MG63 (cell line): Measurements from ENCODE around the gene ANKS1B. TPM values are rescaled to one million over a fixed set of nuclear protein-coding genes. Genes with fewer than 3 reads are reported as not detected.

Source experiments
- DNase-seq: peaks from one replicate; pipeline ENCODE4 v3.0.0-alpha.2; 2020
- H3K27me3 ChIP-seq: fragments of 250-450 bp; sonication (Bioruptor Pico); 2 replicates; pipeline ENCODE4 v1.5.1; 2020; ENCODE audit warnings: mild to moderate bottlenecking, moderate library complexity
- H3K36me3 ChIP-seq: fragments of 250-450 bp; sonication (Bioruptor Pico); 2 replicates; pipeline ENCODE4 v1.5.1; 2020; ENCODE audit warnings: mild to moderate bottlenecking, moderate library complexity
- H3K4me3 ChIP-seq: fragments of 250-450 bp; sonication (Bioruptor Pico); 2 replicates; pipeline ENCODE4 v1.5.1; 2020; ENCODE audit warnings: mild to moderate bottlenecking, moderate library complexity
- H3K9me3 ChIP-seq: fragments of 250-450 bp; sonication (Bioruptor Pico); 2 replicates; pipeline ENCODE4 v1.5.1; 2020; ENCODE audit warnings: mild to moderate bottlenecking, moderate library complexity
- total RNA-seq: library from RNA; depleted of rRNA; stranded (reverse); fragments of >200 nt; shearing (Covaris generic); gene quantifications from 2 replicates; pipeline ENCODE4 v1.2.3, GENCODE V29; 2014; ENCODE audit warnings: low replicate concordance

Gene ANKS1B
- total RNA-seq, 1 experiment from 2014 or later, result 0.10 TPM

DNA sequence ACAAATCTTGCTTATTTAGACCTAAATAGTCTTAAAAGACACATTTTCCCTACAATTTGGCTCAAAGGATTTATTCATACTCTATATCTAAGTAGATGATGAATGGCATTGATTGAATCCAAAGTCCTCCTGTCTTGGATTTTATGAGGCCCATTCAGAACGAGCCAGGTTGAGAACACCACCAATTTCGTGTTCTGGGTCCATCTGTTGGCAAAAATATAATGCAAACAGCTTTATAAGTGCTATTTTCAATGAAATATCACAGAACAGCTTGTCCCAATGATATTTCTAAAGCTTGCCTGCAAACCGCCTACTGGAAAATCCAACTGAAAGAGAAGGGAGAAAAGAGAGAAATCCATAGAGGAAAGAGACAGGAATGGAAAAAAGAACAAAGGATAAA is 542.0 kb downstream of the ANKS1B start:
- no peak for DNase-seq
- no peaks in the 10 kb centered on the region for H3K9me3 ChIP-seq
- H3K36me3 ChIP-seq, result no peaks in the 10 kb centered on the region
- H3K4me3 ChIP-seq, result no peak overlapping the region
- H3K27me3 ChIP-seq, result no peaks in the 10 kb centered on the region

DNA sequence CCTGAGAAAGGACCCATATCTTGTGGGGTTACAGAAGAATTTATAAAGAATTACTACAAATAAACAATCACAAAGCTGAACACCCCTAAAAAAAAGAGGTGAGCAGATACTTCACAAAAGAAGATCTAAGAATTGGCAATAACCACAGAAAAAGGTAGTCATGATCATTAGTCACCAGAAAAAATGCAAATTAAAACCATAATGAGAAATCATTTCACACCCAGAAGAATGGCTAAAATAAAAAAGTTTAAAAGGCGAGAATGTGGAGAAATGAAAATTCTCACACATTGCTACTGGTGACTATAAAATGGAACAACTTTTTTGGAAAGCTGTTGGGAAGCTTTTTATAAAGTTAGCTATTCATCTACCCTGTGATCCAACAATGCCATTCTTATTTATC is 545.3 kb downstream of the ANKS1B start:
- Histone ChIP-seq H3K27me3 (no peaks in the 10 kb centered on the region), H3K9me3 (no peaks in the 10 kb centered on the region), H3K4me3 (no peak overlapping the region), H3K36me3 (no peaks in the 10 kb centered on the region)
- DNase-seq, result no peak

DNA sequence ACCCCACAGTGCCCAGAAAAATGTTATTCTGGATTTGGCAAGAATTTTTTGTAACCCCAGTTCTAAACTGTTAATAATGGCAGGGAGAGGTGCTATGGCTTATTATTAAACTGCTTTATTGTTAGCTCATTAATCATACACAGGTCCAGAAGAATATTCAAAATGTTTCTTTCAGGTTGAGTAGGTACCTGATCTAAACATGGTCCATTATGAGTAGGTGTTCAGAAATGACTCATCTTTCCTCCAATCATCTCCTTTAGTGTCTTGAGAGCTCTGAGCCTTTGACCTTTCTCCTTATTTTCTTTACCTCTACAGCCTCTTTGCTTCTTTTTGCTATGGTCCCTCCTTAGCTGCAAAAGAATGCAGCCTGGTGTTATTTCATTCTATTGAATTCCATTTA is 548.2 kb downstream of the ANKS1B start:
- no peaks in the 10 kb centered on the region for H3K9me3 ChIP-seq
- H3K27me3 ChIP-seq, result no peaks in the 10 kb centered on the region
- DNase-seq, result no peak
- no peaks in the 10 kb centered on the region for H3K36me3 ChIP-seq
- H3K4me3 ChIP-seq, result no peak overlapping the region

DNA sequence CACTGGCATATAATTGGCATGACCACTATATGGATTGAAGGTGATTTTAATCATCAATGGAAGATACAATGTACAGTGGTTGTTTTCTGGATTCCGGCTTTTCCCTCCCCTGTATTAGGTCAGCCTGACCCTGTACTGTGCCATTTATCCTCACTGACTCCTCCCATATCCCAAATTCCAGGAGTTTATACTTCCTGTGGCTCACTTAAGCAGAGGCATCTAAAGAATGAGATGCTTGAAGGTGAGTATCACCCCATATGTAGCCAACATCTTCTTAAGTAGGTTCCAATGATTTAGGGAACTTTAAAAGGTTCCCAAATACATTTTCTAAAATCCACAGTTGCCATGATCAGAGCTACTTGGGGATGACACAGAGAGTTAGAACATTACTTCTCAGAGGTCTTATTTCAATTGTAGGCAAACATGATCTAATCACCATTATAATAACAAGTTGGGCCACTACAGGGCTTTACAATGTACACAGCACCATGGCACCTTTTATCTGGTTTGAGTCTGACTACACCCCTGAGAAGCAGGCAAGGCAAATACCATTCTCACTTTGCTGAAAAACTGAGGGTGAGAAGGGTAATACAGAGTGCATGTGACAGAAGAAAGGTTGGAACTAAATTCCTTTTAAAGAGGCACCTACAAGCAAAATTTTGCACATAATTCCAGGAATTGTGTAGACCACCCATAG is 549.5 kb downstream of the ANKS1B start:
- Histone ChIP-seq H3K9me3 (no peaks in the 10 kb centered on the region), H3K4me3 (no peak overlapping the region), H3K36me3 (no peaks in the 10 kb centered on the region), H3K27me3 (no peaks in the 10 kb centered on the region)
- no peak for DNase-seq

DNA sequence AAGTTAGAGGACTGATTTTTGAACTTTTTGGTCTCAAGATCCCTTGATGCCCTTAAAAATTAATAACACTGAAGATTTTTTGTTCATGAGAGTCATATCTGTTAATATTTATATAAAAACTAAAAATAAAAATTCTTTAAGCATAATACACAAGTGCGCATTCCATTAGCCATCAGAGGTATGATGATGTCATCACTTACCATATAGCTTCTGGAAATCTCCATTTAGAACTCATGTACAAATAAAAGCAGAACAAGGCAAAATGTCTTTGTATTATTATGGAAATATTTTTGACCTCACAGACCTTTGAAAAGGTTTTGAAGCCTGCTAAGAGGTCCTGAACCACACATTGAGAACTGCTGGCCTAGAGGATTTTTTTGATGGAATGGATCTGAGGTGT is 551.6 kb downstream of the ANKS1B start:
- no peaks in the 10 kb centered on the region for H3K9me3 ChIP-seq
- H3K4me3 ChIP-seq, result no peak overlapping the region
- no peaks in the 10 kb centered on the region for H3K36me3 ChIP-seq
- no peaks in the 10 kb centered on the region for H3K27me3 ChIP-seq
- DNase-seq, result no peak

DNA sequence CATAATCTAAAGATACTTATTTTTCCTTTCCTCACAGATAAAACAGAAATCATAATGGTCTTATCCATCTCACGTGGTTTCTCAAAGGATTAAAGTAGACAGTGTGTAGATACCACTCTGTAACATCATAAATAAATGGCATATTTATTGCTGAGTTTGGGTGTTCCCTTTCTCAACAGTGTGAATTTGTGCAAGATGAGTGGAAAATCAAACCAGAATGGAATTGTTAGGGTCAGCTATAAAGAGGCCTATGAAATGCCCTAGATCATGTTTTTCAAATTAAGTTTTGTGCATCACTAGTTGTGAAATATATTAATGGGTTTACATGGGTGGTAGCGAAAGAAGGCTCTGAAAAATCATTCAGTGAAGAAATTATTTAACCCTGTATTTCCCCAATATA is 553.5 kb downstream of the ANKS1B start:
- H3K36me3 ChIP-seq, result no peaks in the 10 kb centered on the region
- no peak overlapping the region for H3K4me3 ChIP-seq
- H3K9me3 ChIP-seq, result no peaks in the 10 kb centered on the region
- H3K27me3 ChIP-seq, result no peaks in the 10 kb centered on the region
- DNase-seq, result no peak

DNA sequence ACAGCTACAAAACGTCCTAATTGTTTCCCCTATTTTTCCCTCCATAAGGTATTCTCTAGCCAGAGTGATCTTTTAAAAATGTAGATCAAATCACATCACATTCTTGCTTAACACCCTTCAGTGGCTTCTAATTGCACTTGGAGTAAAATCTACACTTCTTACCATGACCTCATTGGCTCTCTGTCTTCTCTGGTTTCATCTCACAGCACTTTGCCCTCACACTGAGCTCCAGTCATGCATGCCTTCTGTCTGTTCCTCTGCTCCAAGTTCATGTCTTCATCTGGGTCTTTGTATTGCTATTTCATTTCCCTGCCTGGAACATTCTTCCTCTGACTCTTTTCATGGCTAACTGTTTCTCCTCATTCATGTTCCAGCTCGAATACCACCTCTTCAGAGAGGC is 557.6 kb downstream of the ANKS1B start:
- Histone ChIP-seq H3K4me3 (no peak overlapping the region), H3K27me3 (no peaks in the 10 kb centered on the region), H3K9me3 (no peaks in the 10 kb centered on the region), H3K36me3 (no peaks in the 10 kb centered on the region)
- DNase-seq, result no peak

DNA sequence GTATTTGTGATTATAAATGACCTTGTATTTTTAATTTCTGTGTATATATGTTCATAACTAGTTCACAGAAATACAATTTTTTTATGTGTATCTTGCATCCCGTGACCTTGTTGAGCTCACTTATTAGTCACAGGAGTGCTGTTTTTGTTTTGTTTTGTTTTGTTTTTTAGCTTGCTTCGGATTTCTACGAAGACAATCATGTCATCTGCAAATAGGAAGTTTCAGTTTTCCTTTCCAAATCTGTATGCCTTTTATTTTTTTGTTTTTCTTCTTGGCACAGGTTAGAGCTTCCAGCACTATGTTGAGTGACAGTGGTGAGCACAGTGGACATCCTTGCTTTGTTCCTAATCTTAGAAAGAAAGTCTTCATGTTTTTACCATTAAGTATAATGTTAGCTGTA is 566.4 kb downstream of the ANKS1B start:
- H3K27me3 ChIP-seq, result no peaks in the 10 kb centered on the region
- no peaks in the 10 kb centered on the region for H3K36me3 ChIP-seq
- no peak for DNase-seq
- H3K9me3 ChIP-seq, result peaks cover 6% of the 10 kb centered on the region; the same call in 1 of the 2 replicates
- H3K4me3 ChIP-seq, result no peak overlapping the region

DNA sequence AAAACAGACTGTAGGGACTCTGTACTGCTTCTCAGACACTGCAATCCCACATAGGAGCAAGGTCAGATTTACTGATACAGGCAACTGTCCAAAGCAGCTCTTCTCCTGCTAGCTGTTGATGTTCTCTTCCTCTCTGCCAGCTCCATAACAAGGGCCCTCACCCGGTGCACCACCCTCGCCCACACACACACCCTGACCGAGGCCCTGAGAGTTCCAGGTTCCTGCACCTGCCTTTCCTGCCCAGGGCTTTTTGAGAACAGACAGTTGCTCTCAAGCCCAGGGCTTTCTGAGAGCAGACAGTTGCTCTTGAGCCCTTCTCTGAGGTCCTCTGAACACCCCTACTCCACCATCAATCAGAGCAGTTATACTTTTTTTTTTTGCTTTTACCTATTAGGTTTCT is 571.0 kb downstream of the ANKS1B start:
- Histone ChIP-seq H3K36me3 (no peaks in the 10 kb centered on the region), H3K27me3 (no peaks in the 10 kb centered on the region), H3K4me3 (no peak overlapping the region), H3K9me3 (peaks cover 6% of the 10 kb centered on the region; the same call in 1 of the 2 replicates)
- no peak for DNase-seq

DNA sequence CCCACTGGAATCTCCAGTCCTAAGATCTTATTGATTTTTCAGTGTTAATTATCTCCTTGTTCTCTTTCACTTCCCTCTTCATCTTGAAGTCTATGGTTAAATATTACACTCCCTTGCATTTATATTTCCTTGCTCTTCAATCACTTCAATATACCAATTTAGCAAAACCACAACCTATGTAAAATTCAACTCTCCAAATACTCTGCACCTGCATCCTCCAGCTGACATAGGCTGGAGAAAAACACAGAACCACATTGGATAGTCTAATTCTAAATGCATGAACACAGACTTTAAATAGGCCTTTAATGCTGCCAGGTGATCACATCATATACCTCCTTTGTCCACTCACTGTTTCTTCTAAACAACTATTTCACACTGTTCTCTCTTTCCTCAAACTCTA is 591.0 kb downstream of the ANKS1B start:
- H3K4me3 ChIP-seq, result no peak overlapping the region
- H3K36me3 ChIP-seq, result no peaks in the 10 kb centered on the region
- no peak for DNase-seq
- H3K27me3 ChIP-seq, result no peaks in the 10 kb centered on the region
- H3K9me3 ChIP-seq, result no peaks in the 10 kb centered on the region

DNA sequence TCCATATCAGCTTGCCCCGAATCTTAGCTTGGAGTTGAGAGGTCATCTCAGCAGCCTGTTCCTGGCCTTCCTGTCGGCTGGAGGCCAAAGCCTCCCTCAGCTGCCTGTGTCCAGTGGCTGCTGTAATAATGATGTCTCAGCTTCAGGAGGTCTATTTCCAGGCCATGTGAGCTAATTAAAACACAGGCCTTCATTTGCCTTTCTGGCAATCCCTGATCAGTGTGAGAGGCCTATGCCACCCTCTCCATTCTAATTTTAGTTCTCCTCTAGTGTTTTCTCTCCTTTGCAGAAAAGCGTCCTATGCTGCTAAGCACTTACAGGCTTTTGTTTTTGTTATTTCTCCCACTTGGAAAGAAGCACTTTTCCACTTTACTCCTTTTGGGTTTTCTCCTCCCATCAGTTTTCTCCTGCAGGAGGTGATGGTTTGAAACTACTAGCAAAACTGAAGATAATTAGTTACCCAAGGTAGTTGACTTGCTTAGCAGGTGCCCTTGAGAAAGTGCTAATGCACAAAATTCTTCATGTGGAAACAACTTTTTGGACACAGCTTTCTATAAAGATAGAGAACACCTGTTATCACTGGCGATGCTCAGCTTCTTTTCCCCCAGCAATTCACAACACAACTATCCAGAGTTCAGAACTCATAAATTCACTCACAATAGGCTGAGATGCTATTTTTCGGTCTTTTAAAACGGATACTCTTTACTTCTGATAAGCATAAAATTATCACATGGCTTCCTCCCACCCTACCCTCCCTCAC is 592.5 kb downstream of the ANKS1B start:
- Histone ChIP-seq H3K36me3 (no peaks in the 10 kb centered on the region), H3K4me3 (no peak overlapping the region), H3K9me3 (no peaks in the 10 kb centered on the region), H3K27me3 (no peaks in the 10 kb centered on the region)
- DNase-seq, result no peak

DNA sequence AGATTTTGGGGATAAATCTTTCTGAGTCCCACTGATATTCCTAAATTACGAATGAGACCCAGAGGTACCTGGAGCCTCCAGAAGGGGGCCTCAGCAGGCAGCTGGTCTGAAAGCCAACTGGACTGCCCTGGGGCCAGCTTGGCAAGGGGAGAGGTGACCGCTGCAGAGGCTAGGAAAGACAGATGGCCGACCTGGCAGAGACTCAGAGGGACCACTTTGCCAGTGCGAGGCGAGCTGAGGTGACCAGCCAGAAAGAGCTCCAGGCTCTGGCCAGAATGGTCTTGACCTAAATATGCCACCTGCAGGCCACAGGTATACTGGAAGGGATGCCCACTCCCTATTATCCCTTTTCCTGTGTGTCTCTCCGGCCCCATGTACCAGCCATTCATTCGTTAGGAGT is 594.0 kb downstream of the ANKS1B start:
- Histone ChIP-seq H3K27me3 (no peaks in the 10 kb centered on the region), H3K4me3 (no peak overlapping the region), H3K9me3 (no peaks in the 10 kb centered on the region), H3K36me3 (no peaks in the 10 kb centered on the region)
- DNase-seq, result peak; percentile 34

DNA sequence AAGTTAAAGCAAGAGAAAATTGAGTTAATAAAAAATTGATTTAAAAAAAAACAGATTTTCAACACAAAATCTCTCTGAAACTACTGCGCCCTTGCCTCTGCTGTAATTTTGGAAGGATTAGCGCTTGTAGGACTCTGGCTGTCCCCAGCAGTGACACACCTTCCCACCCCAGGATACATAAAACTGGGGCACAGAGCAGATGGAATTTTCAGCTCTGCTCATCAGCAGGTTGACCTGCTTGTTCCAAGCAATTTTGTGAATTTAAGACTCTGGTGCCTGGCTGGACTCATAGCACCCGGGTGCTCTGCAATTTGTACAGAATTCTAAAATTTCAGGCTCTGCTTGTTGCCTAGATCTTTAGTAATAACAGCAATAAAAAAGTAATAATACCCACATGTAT is 595.0 kb downstream of the ANKS1B start:
- Histone ChIP-seq H3K4me3 (no peak overlapping the region), H3K27me3 (no peaks in the 10 kb centered on the region)
- DNase-seq, result no peak

DNA sequence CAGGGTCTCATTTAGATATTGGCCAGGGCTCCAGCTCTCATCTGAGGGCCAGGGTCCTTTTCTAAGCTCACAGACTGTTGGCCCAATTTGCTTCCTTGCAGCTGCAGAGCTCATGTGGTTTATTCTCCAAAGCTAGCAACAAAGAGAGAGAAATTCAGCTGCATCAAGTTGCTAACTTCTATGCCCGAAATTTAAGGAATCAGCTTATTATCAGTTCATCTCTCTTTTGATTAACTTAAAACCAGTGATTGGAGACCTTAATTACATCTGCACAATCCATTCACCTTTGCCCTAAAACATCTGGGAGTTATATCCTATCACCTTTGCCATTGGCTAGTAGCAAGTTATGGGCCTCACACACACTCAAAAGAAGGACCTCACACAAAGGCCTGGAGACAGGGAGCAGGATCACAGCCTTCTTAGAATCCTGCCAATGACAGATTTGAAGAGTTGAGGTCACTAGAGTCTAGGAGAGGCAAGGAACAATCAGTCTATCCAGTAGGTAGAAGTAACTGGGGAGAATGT is 596.0 kb downstream of the ANKS1B start:
- H3K36me3 ChIP-seq, result no peaks in the 10 kb centered on the region
- DNase-seq, result no peak
- H3K27me3 ChIP-seq, result no peaks in the 10 kb centered on the region

More for the DNA sequence above, 595.0 kb downstream of the ANKS1B start:
- no peaks in the 10 kb centered on the region for H3K9me3 ChIP-seq
- H3K36me3 ChIP-seq, result no peaks in the 10 kb centered on the region

DNA sequence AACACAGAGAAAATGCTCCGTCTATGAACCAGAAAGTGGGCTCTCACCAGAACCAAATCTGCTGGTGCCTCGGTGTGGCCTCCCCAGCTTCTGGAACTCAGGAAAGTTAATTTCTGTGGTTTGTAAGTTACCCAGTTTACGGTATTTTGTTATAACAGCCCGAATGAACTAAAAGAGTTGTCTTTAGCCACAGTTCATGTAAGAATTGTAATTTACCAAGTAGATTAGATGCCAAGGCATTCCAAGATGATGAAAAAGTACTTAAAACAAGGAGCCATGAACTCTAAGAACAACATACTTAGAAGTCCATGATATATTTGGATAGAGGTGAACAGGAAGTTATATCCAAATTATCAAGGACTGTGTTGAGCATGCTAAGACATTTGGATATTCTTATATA is 597.1 kb downstream of the ANKS1B start:
- H3K9me3 ChIP-seq, result no peaks in the 10 kb centered on the region
- no peaks in the 10 kb centered on the region for H3K36me3 ChIP-seq
- no peaks in the 10 kb centered on the region for H3K27me3 ChIP-seq
- no peak overlapping the region for H3K4me3 ChIP-seq
- DNase-seq, result no peak

More for the DNA sequence above, 596.0 kb downstream of the ANKS1B start:
- Histone ChIP-seq H3K9me3 (no peaks in the 10 kb centered on the region), H3K4me3 (no peak overlapping the region)

DNA sequence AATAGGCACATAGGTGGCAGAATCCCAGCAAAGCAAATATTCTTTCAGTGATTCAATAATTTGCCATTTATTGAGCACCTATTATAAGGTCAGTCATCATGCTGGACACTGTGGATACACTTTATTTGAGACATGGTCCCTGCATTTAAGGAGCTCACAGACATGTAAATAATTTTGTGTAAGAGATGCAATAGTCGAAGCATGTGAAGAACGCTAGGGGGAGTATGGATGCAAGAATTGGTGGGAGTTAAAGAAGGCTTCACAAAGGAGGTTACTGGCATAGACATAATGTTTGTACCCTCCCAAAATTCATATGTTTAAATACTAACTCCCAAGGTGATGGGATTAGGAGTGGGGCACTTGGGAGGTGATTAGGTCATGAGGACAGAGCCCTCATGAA is 597.8 kb downstream of the ANKS1B start:
- Histone ChIP-seq H3K27me3 (no peaks in the 10 kb centered on the region), H3K4me3 (no peak overlapping the region), H3K9me3 (no peaks in the 10 kb centered on the region), H3K36me3 (no peaks in the 10 kb centered on the region)
- no peak for DNase-seq

DNA sequence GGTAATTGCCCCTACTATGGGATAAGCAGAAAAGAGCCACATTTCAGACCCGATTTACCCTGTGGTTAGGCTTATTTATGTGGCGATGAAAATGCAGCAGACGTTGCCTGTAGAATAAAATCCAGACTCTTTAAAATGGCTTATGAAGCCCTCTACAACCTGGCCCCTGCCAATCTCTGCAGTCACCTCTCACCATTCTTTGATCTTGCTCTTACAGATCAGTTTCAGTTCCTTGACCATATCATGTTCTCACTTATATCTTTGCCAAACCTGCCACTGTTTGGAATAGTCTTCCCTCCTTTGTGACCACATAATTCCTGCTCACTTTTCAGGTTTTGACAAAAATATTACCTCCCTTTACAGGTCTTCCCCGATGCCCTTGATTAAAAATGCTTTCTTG is 601.5 kb downstream of the ANKS1B start:
- no peak overlapping the region for H3K4me3 ChIP-seq

DNA sequence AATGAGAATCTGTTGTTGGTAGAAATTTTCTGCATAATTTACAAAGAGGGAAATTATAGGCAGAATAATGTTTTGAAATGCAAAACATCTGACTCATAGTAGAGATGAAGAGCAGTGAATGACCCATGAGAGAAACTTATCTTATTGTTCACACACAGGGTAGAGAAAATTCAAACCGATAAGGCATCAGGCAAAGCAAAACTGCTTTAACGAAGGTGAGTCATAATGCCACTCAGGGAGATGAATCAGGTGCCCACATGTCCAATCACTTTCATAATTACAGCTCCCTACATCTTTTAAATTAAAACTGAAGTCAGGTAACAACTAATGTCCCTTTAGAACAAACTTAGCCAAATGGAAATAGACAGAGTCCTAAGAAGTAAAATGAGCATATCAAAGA is 602.7 kb downstream of the ANKS1B start:
- Histone ChIP-seq H3K36me3 (no peaks in the 10 kb centered on the region), H3K27me3 (no peaks in the 10 kb centered on the region), H3K9me3 (no peaks in the 10 kb centered on the region), H3K4me3 (no peak overlapping the region)
- no peak for DNase-seq

More for the DNA sequence above, 601.5 kb downstream of the ANKS1B start:
- H3K36me3 ChIP-seq, result no peaks in the 10 kb centered on the region
- no peak for DNase-seq
- no peaks in the 10 kb centered on the region for H3K9me3 ChIP-seq
- H3K27me3 ChIP-seq, result no peaks in the 10 kb centered on the region
